ENCODE data around the gene CNTN4. TPM values are rescaled to one million over a fixed set of nuclear protein-coding genes. Genes with fewer than 3 reads are reported as not detected.

Gene CNTN4
- total RNA-seq, 1 experiment from 2014 or later = 0.12 TPM

GRCh38 chr3:2873986-2874385 lies 775.3 kb downstream of the CNTN4 start:
- TF ChIP-seq, protein P1, sequence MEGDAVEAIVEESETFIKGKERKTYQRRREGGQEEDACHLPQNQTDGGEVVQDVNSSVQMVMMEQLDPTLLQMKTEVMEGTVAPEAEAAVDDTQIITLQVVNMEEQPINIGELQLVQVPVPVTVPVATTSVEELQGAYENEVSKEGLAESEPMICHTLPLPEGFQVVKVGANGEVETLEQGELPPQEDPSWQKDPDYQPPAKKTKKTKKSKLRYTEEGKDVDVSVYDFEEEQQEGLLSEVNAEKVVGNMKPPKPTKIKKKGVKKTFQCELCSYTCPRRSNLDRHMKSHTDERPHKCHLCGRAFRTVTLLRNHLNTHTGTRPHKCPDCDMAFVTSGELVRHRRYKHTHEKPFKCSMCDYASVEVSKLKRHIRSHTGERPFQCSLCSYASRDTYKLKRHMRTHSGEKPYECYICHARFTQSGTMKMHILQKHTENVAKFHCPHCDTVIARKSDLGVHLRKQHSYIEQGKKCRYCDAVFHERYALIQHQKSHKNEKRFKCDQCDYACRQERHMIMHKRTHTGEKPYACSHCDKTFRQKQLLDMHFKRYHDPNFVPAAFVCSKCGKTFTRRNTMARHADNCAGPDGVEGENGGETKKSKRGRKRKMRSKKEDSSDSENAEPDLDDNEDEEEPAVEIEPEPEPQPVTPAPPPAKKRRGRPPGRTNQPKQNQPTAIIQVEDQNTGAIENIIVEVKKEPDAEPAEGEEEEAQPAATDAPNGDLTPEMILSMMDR (IDR thresholded peaks at IDR 0.05; ENCODE audit: unreplicated experiment) = no peak
- BruUV-seq (replicated peaks) = no TSS peak
- ChIA-PET POLR2A (interaction anchor here (0.7 kb wide), 1 partner anchor 11 kb away, joined by 3 read pairs; no protein-coding TSS in a partner anchor), CTCF (no interaction called here)
- Mint-ChIP-seq H3K27ac (ENCODE audit: low read depth, unreplicated experiment) (no peak overlapping the region), H3K9me3 (ENCODE audit: unreplicated experiment) (no peaks in the 10 kb centered on the region), H3K27me3 (ENCODE audit: insufficient read depth, unreplicated experiment) (peaks cover 69% of the 10 kb centered on the region), H3K36me3 (ENCODE audit: insufficient read depth, unreplicated experiment) (no peaks in the 10 kb centered on the region), H3K4me1 (ENCODE audit: insufficient read depth, unreplicated experiment) (no peaks in the 10 kb centered on the region), H3K4me3 (ENCODE audit: unreplicated experiment) (no peak overlapping the region)
- no peak for DNase-seq (ENCODE audit: unreplicated experiment)
- intact Hi-C loops (cut with micrococcal nuclease) = no loop called here

DNA sequence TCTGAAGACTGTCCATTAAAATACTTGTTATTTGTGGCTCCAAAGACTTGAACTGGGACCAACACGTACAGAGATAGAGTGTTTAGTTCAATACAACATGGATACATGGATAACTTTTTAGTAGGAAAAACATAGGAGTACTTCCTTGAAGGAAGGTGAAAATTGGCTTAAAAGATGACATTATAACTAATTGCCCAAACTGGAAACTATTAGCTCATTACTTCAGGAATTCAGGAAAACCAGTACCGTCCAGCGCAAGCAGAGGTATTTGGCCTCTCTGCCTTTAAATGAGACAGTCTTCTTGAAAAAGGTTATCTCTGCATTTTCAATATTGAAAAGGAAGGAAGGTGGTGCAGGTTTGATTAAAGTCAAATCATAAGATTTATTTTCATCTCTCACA lies 777.0 kb downstream of the CNTN4 start:
- TF ChIP-seq, protein P1 (IDR thresholded peaks at IDR 0.05; ENCODE audit: unreplicated experiment) = no peak
- DNase-seq (ENCODE audit: unreplicated experiment) = no peak
- Mint-ChIP-seq H3K36me3 (ENCODE audit: insufficient read depth, unreplicated experiment) (no peaks in the 10 kb centered on the region), H3K27me3 (ENCODE audit: insufficient read depth, unreplicated experiment) (peaks cover 59% of the 10 kb centered on the region), H3K4me3 (ENCODE audit: unreplicated experiment) (no peak overlapping the region), H3K4me1 (ENCODE audit: insufficient read depth, unreplicated experiment) (no peaks in the 10 kb centered on the region), H3K27ac (ENCODE audit: low read depth, unreplicated experiment) (no peak overlapping the region), H3K9me3 (ENCODE audit: unreplicated experiment) (no peaks in the 10 kb centered on the region)
- BruUV-seq (replicated peaks) = no TSS peak
- intact Hi-C loops (cut with micrococcal nuclease) = no loop called here
- CTCF ChIA-PET = interaction anchor here (0.7 kb wide), 1 partner anchor 96 kb away, joined by 3 read pairs; no protein-coding TSS in a partner anchor
- POLR2A ChIA-PET = no interaction called here

- TF ChIP-seq, protein P1 (IDR thresholded peaks at IDR 0.05; ENCODE audit: unreplicated experiment) = no peak
- Mint-ChIP-seq H3K4me1 (ENCODE audit: insufficient read depth, unreplicated experiment) (no peaks in the 10 kb centered on the region), H3K9me3 (ENCODE audit: unreplicated experiment) (no peaks in the 10 kb centered on the region), H3K36me3 (ENCODE audit: insufficient read depth, unreplicated experiment) (no peaks in the 10 kb centered on the region), H3K27me3 (ENCODE audit: insufficient read depth, unreplicated experiment) (peaks cover 55% of the 10 kb centered on the region), H3K4me3 (ENCODE audit: unreplicated experiment) (no peak overlapping the region), H3K27ac (ENCODE audit: low read depth, unreplicated experiment) (no peak overlapping the region)
- BruUV-seq (replicated peaks) = no TSS peak
- intact Hi-C loops (cut with micrococcal nuclease) = no loop called here
- CTCF ChIA-PET = no interaction called here
- POLR2A ChIA-PET = no interaction called here
- DNase-seq (ENCODE audit: unreplicated experiment) = no peak
Measured at GRCh38 chr3:2876362-2876761, 777.7 kb downstream of the CNTN4 start.

GRCh38 chr3:2879023-2879422 lies 780.4 kb downstream of the CNTN4 start:
- H3K4me3 Mint-ChIP-seq (ENCODE audit: unreplicated experiment) = no peak overlapping the region
- intact Hi-C loops (cut with micrococcal nuclease) = no loop called here
- no peaks in the 10 kb centered on the region for H3K4me1 Mint-ChIP-seq (ENCODE audit: insufficient read depth, unreplicated experiment)
- H3K9me3 Mint-ChIP-seq (ENCODE audit: unreplicated experiment) = no peaks in the 10 kb centered on the region
- no TSS peak for BruUV-seq (replicated peaks)
- TF ChIP-seq, protein P1 (IDR thresholded peaks at IDR 0.05; ENCODE audit: unreplicated experiment) = no peak
- H3K27ac Mint-ChIP-seq (ENCODE audit: low read depth, unreplicated experiment) = no peak overlapping the region
- H3K27me3 Mint-ChIP-seq (ENCODE audit: insufficient read depth, unreplicated experiment) = peaks cover 48% of the 10 kb centered on the region
- no peak for DNase-seq (ENCODE audit: unreplicated experiment)
- POLR2A ChIA-PET = no interaction called here
- no peaks in the 10 kb centered on the region for H3K36me3 Mint-ChIP-seq (ENCODE audit: insufficient read depth, unreplicated experiment)
- CTCF ChIA-PET = no interaction called here
